Natural killer cell treated with Interleukin-12 subunit alpha and Interleukin-12 subunit beta and Interleukin-15 and Interleukin-18, amount 100 ng/mL, for 72 hours (primary cell): ENCODE data around the gene TRIM33. TPM values are rescaled to one million over a fixed set of nuclear protein-coding genes. Genes with fewer than 3 reads are reported as not detected.

Source experiments
- total RNA-seq, 2 donors: library from RNA; stranded (reverse); gene quantifications; one replicate each; pipeline ENCODE4 v1.2.3, GENCODE V29; 2022

Gene TRIM33
- total RNA-seq, 2 donors from 2014 or later, result 48.1 to 55.7 TPM

Other genes with a start within 250 kb of the TRIM33 start
- gene BCAS2, start 70.4 kb upstream of the TRIM33 start, total RNA-seq, result 10 to 100 TPM; 34.7 to 44.2 TPM
- 1 to 10 TPM in 1 of 2 donors, under 1 TPM in 1; 0.81 to 1.2 TPM for gene DENND2C, start 158.8 kb upstream of the TRIM33 start, total RNA-seq
- gene AMPD1, start 184.3 kb upstream of the TRIM33 start, total RNA-seq, result not detected
- gene NRAS, start 205.6 kb upstream of the TRIM33 start, total RNA-seq, result 10 to 100 TPM; 51.9 to 63.2 TPM
- gene CSDE1, start 246.8 kb upstream of the TRIM33 start, total RNA-seq, result 100 to 1,000 TPM; 408 to 410 TPM